T-helper 2 cell treated with Interferon-gamma antibody and Interleukin-4, amounts not matched to agents 100 ng/mL and 5 ng/mL, for 36 hours (primary cell): Measurements from ENCODE around the gene LYST. TPM values are rescaled to one million over a fixed set of nuclear protein-coding genes. Genes with fewer than 3 reads are reported as not detected.
"Not testable (repeated sequence)": the region's sequence is repeated elsewhere in the genome, so short reads cannot be mapped to it uniquely, and the experiment has no call there.

Experiments used
- intact Hi-C: fragments of 100-400 bp; cut with micrococcal nuclease; formaldehyde crosslinking; loops from one replicate; pipeline ENCODE4 v1.15.1; 2023
- total RNA-seq: library from RNA; stranded (reverse); gene quantifications from 2 replicates; pipeline ENCODE4 v1.2.3, GENCODE V29; 2022

LYST gene
- total RNA-seq, 1 donor from 2014 or later: 17.3 TPM

DNA sequence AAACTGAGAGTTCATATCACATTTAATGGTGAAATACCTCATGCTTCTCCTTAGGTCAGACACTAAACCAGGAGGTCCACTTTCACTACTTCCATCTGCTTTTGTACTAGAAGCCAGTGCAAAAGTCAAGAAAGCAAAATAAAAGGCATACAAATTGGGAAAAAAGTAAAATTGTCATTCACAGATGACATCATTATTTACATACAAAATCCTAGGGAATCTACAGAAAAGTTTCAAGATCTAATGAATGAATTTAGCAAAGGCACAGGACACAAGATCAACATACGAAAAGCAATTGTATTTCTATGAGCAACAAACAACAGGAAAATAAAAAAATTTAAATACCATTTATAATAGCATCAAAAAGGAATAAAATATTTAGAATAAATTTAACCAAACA is 41.5 kb downstream of the LYST start:
- intact Hi-C loops: no loop called here

DNA sequence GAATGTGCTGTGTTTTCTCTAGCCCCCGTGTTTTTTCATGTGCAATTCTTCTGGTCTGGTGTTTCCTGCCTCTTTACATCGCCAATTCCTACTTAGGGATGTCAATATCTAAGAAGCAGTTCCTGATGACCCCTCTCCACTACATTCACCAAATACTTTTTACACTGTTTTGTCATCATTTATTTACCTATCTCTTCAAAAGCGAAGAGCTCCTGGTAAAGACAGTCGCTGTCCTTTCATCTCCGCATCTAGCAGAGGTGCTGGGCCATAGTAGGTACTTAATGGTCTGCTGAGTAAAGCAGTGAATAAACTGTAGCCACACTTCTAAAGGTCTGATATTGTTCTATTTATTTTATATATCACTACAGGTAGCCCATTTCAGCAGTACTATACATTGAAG is 43.0 kb downstream of the LYST start:
- intact Hi-C loops: no loop called here

DNA sequence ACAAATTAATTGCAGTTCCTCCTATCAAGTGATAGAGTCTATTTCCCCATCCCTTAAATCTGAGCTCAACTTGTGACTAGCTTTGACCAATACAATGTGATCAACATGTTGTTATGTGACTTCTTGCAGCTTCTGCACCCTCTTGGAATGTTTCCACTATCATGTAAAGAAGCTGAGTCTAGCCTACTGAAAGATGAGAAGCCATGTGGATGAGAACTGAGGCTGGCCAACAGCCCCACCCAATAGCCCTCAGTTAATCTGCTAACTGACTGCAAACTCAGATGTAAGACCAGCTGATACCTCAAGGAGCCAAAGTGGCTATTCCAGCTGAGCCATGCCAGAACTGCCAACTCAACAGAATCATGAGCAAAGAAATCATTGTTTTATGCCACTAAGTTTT is 44.0 kb downstream of the LYST start:
- intact Hi-C loops: no loop called here

DNA sequence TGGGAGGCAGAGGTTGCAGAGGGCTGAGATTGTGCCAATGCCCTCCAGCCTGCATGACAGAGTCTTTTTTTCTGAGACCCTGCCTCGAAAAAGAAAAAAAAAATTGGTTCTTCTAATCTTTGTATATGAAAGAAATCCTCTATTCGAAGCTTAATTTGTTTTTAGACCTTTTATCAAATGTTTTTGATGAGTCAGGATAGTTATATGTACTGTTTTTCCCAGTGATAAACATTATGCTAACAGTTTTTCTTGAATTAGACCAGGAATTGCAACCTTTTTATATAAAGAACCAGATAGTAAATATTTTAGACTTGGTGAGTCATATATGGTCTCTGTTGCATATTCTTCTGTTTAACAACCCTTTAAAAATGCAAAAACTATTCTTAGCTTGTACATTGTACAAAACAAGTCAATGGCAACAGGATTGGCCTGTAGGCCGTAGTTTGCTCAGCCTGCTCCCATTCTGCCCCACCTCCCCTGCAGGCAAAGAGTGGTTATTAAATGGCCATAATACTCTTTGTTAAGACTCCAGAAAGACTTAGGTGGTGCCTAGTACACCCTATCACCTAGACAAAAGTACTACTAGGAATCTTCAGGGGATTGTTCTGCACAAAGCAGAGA is 45.2 kb downstream of the LYST start:
- intact Hi-C loops: no loop called here

DNA sequence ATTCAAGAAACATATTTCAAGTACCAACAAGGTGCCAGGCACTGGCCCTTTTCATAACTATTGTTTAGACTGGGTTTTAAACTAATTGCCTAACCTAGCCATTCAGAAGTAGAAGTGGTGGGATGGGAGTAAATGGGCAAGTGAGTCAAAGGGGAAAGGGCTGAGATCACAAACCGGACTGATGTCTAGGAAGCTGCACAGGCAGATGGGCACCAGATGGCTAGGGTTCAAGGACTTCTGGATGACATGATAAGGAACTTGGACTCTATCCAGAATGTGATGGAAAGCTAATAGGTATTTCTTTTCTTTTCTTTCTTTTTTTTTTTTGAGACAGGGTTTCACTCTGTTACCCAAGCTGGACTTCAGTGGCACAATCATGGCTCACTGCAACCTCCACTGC is 46.6 kb downstream of the LYST start:
- intact Hi-C loops: no loop called here

DNA sequence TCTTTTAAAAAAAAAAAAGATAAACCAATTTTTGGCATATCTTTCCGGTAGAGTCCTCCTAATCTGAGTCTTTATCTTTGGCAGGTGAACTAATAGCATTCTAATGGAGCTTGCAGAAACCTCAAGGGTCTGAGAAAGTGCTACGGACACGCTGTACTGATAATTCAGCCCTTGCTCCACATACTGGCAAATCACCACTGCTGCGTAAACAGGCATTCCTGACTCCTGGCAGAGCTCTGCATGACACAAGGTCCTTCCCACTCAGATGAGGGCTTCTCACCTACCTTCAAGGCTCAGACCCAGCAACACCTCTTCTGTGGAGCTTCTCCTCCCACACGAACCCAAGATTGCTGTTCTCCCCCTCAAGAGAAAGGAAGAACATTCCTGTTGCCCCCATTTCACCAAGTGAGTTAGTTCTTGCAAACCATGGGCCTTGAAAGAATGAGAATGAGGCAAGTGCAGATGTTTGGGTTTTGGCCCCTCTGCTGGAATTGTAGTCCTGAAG is 48.0 kb downstream of the LYST start:
- intact Hi-C loops: no loop called here

DNA sequence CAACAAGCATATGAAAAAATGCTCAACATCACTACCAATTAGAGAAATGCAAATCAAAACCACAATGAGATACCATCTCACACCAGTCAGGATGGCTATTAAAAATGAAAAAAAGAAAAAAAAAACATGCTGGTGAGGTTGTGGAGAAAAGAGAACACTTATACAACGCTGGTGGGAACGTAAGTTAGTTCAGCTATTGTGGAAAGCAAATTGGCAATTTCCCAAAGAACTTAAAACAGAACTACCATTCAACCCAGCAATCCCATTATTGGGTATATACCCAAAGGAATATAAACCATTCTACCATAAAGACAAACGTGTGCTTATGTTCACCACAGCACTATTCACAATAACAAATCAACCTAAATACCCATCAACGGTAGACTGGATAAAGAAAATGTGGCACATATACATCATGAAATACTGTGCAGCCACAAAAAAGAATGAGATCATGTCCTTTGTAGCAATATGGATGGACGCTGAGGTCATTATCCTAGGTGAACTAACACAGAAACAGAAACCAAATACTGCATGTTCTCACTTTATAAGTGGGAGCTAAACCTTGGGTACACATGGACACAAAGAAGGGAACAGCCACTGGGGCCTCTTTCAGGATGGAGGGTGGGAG is 49.5 kb downstream of the LYST start:
- intact Hi-C loops: no loop called here

DNA sequence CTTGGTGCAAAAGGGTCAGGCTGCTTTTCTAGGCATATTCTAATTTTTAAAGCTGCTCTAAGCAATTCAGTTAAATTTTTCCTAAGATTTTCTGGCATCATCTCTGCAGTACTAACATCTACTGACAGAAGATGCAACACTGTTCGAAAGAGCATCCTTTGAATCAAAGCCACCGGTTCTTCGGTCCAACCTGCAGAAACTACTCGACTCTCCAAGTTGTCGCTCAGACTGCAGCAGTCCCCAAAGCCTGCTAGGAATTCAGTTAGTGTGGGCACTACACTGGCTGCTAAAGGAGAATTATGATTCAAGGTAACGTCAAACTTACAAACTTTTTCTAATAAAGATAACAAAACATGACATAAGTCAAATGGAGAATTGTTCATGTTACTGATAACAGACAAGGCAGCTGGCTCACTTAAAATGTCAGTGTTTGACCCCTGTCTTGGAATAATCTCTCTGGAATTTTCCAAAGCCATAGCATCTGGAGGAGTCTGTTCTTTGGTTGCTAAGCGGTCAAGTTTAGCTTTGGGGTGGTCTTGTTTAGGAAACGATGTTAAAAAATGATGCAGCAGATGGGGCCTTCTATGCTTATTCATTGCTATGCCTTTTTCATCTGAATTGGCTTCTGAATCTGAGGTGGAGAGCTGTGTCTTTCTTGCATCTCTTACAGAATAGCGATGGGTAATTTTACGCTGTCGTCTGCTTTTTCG is 56.9 kb downstream of the LYST start:
- intact Hi-C loops: no loop called here

DNA sequence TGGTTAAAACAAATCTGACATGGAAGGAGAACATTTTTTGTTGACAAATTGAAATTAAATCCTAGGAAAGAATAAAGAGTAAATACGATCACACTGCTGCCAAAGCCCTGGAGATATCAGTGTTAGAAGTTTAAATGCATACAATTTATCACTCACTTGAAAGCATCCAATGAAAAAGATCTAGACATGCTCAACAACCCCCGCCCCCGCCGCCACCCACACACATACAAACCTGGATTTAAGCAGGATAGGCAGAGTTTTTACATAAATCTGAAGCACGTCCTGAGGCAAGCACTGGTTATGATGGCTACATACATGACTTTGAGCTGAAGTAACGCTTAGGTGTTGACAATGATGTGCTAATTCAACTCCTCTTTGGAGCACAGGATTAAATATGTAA is 58.5 kb downstream of the LYST start:
- intact Hi-C loops: no loop called here

DNA sequence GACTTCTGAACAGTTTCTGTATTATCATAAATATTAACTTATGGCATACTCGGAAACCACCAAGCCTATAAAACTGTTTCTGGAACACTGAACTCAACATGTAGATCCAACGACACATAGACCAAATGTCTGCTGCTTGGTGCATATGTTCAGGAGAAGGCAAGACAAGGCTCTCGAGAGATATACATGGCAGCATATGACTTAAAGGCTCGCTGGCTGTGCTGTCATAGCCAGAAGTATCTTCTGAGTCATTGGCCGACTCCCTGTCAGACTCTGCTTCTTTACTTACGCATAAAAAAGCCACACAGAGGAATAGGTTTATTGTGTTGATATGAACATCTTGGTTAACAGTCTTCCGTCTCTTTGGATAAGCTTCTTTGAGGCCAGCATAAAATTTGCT is 60.6 kb downstream of the LYST start:
- intact Hi-C loops: no loop called here

DNA sequence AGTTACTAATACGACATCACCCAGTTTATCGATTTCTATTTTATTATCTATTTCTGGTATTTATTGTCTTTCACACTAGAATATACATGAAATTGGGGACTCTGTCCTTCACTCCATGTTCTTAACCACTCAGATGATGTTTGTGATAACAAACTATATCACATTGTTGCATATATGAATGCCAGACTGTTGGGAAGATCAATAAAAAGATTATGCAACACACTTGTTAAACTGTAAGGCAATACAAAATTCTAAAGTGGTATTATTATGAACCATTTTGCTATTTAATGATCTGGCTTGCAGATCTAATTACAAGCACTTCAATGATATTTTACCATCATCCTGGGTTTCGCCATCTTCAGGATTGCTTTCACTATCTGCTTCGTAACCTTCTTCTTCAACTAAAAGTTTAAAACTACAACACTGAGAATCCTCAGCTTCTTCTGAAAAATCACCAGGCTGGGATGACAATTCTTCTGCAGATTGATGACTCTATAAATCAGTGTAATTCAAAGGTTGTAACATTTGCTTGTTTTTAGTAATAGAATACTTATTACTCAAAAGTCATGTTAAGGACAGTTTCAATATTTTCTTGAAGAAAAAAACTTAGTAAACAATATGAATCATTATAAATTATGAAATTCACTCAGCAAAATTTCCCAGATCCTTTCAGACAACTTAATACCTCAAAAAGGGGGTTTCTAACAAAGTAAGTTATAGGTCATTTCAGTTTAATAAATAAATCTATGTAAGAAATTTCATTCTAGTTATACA is 63.9 kb downstream of the LYST start:
- intact Hi-C loops: no loop called here

DNA sequence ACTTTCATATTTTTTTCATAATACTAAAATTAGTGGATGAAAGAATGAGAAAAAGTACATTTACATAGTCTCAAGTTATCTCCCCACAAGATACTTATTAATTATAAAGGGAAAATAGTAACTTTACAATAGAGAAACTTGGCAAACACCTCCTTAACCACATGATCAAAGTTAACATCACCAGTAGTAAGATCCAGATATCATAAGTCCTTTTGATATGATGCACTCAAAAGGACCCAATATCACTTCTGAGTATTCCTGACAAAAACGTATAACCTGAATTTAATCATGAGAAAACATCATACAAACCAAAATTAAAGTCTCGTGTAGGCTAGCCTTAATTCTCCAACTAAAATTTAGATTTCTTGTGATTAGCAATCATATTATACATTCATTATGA is 67.4 kb downstream of the LYST start:
- intact Hi-C loops: no loop called here

DNA sequence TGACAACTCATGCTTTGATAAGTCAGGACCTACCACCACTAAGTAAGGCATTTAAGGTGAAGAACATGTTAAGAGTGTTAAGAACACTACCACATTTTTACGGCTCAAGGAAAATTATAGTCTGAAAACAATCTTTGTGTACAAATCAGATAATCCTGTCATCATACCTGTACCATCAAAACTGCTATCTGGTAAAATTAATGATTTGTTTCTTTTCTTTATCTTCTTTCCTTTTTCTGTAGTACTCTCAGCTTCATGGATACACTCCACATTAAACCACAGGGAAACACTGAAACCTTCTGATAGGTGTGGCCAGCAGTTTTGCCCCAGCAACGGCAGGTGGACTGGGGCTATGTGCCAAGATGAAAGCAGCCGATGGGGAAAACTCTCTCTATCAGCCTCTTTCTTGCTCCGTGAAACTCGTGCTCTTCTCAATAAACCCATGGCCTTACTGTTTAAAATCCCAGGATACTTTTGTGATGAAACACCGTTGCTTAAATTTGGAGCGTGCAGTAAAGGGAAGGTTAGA is 75.1 kb downstream of the LYST start:
- intact Hi-C loops: no loop called here

DNA sequence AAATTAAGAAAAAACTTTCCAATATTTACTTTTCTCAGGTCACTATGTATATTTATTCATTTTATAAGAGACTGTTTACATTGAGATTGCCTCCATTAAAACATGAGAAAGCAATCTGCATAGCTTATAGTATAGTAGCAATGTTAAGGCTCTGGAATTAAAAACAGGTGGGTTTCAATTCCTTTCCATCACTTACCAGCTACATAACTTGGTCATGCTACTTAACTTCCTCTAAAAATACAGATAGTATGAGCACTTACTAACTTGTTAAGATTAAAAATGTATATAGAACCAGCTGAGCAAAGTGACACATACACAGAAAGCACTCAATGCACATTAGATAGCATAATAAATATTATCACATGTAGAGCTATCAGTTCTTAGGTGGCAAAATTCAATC is 76.6 kb downstream of the LYST start:
- intact Hi-C loops: no loop called here

DNA sequence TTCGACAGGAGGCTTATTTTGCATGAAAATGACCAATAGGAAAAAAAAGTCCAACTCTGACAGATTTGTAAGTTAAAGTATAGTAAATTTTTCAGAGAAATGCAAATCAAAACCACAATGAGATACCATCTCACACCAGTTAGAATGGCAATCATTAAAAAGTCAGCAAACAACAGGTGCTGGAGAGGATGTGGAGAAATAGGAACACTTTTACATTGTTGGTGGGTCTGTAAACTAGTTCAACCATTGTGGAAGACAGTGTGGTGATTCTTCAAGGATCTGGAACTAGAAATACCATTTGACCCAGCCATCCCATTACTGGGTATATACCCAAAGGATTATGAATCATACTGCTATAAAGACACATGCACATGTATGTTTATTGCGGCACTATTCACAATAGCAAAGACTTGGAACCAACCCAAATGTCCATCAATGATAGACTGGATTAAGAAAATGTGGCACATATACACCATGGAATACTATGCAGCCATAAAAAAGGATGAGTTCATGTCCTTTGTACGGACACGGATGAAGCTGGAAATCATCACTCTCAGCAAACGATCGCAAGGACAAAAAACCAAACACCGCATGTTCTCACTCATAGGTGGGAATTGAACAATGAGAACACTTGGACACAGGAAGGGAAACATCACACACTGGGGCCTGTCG is 80.3 kb downstream of the LYST start:
- intact Hi-C loops: not testable (repeated sequence)

DNA sequence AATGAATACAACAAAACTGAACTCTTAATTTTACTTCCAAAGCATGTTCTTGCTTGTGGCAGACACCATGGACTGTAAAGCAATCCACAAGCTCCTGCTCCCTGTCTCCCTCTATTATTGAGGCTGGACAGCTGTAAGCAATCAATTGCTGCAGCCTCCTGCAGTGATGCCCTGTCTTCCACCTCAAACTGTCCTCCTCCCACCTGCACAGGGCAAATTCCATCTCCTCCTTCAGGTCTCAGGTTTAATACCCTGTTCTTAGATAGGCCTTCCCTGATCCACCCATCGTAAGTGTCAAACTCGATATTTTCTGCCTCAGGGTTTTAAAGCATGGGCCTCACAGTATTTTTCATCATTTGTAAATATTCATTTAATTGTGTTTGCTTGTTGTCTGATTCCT is 81.8 kb downstream of the LYST start:
- intact Hi-C loops: no loop called here

DNA sequence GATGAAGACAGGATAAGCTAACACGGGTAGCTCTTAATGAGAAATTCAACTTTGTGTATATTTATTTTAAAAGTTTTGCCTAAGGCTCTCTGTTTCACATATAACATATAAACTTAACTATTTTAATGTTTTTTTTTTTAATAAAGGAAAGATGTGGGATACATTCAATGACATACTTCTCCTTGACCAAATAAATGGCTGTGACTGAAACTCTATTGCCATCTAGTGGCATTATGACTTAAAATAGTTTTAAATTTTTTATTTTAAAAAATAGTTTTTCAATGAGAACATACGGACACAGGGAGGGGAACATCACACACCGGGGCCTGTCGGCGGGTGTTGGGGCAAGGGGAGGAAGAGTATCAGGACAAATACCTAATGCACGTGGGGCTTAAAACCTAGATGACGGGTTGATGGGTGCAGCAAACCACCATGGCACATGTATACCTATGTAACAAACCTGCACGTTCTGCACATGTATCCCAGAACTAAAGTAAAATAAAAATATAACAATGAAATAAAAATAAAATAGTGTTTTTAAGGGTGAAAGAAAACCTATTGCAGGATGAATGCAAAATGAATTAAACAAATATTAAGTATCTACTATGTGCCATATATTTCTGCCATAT is 83.4 kb downstream of the LYST start:
- intact Hi-C loops: loop anchor here (1.0 kb wide), 1 partner anchor 270 kb away; no protein-coding TSS in a partner anchor

DNA sequence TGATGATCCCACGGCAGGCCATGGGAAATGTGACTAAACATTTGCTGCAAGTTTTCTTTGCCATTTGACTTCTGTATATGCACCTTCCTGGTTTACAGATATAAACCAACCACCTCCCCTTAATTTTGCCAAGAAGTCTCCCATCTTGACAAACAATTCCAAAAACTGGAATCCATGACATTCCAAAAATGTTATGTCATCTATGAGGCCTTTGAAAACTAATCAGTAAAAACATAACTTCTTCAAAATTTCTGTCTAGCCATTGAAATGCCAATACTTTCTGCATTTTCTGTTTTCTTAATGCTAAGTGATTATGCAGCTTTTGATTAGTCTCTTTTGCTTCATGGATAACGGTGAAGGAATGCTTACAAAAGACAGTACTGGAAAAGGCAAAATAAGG is 84.1 kb downstream of the LYST start:
- intact Hi-C loops: no loop called here

DNA sequence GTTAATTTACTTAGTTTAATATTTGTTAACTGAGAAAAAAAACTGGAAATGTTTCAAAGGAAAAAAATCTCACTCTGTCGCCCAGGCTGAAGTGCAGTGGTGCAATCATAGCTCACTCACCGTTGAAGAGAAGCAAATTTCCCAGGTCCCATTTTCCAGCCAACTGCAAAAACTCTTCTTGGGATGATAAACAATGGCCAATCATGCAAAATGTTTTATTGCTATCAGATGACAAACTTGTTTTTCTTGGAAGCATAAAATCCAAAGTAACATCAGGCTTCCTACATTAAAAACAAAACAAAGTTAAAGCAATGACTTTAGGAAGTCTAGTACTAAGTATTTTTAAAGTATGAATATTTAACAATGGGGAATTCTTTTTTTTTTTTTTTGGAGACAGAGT is 84.9 kb downstream of the LYST start:
- intact Hi-C loops: no loop called here

DNA sequence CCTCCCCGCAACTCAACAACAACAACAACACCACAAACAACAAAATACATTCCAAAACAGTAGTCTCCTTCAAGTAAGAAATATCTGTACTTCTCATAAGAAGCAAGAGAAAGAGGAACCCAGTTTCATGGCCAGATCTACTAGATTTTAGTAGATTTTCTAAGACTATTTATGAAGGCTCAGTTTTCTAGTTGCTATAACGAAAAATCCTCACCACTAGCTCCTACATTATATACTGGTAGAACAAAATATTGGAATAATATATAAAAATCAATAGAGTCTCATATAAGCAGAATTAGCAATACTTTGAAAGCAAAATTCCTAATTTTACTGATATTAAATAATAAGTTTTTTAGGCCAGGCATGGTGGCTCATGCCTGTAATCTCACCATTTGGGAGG is 86.9 kb downstream of the LYST start:
- intact Hi-C loops: no loop called here

DNA sequence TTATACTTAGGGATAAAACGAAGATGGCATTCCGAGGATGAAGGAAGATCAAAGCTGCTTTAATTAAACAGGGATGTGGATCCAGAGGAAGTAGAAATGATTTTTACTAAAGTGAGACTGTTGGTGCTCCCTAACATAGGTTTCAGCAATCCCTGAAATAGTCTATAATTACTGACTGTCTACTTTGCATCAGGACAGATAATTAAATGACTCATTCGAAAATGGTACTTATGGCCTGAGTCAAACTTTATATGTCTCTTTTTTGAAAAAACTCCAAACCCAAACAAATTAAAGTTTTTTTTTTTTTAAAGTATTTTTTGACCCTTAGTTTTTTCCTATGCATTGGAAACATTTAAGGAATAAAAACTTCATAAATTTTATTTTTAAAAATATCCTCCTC is 90.3 kb downstream of the LYST start:
- intact Hi-C loops: no loop called here
